ENCODE results near the gene MCF2L2.
"Not testable (repeated sequence)": the region's sequence is repeated elsewhere in the genome, so short reads cannot be mapped to it uniquely, and the experiment has no call there.

MCF2L2 gene

GRCh38 chr3:183428447-183429211 lies at the start of gene MCF2L2:
Gene MCF2L2, minus strand, starts transcription at chr3:183428619. Its CDS starts 642 bp downstream, at chr3:183427977.
- peak; percentile 87 to 88 for DNase-seq

- DNase-seq: peak; percentile 97 to 99
Observed at GRCh38 chr3:183477801-183478456, 49.5 kb upstream of the MCF2L2 start.

- DNase-seq: not testable (repeated sequence)
Observed at GRCh38 chr3:183475764-183476162, 47.3 kb upstream of the MCF2L2 start.

- no peak for DNase-seq
Observed at GRCh38 chr3:183475016-183475763, 46.8 kb upstream of the MCF2L2 start.

GRCh38 chr3:183473969-183474368 lies 45.5 kb upstream of the MCF2L2 start:
- DNase-seq: no peak

GRCh38 chr3:183472155-183472554 lies 43.7 kb upstream of the MCF2L2 start:
- no peak for DNase-seq

GRCh38 chr3:183468424-183468823 lies 40.0 kb upstream of the MCF2L2 start:
- no peak for DNase-seq

GRCh38 chr3:183466575-183466974 lies 38.2 kb upstream of the MCF2L2 start:
- DNase-seq: no peak

- DNase-seq: not testable (repeated sequence)
Observed at GRCh38 chr3:183465710-183466109, 37.3 kb upstream of the MCF2L2 start.

GRCh38 chr3:183464480-183464879 lies 36.1 kb upstream of the MCF2L2 start:
- DNase-seq: no peak

GRCh38 chr3:183460081-183461055 lies 31.9 kb upstream of the MCF2L2 start:
- DNase-seq: no peak

- peak; percentile 51 for DNase-seq
Observed at GRCh38 chr3:183455089-183455488, 26.7 kb upstream of the MCF2L2 start.

GRCh38 chr3:183454064-183454463 lies 25.6 kb upstream of the MCF2L2 start:
- DNase-seq: no peak

- no peak for DNase-seq
Observed at GRCh38 chr3:183449791-183450190, 21.4 kb upstream of the MCF2L2 start.

- peak in 1 of 2 experiments; percentile 46 for DNase-seq
Observed at GRCh38 chr3:183449391-183449790, 21.0 kb upstream of the MCF2L2 start.

GRCh38 chr3:183448369-183449128 lies 20.1 kb upstream of the MCF2L2 start:
- DNase-seq: no peak

- DNase-seq: peak; percentile 99
Observed at GRCh38 chr3:183447206-183448001, 19.0 kb upstream of the MCF2L2 start.

GRCh38 chr3:183446838-183447205 lies 18.4 kb upstream of the MCF2L2 start:
- DNase-seq: no peak

GRCh38 chr3:183444748-183445147 lies 16.3 kb upstream of the MCF2L2 start:
- DNase-seq: no peak
